ENCODE data around the gene CHMP6.

DNA sequence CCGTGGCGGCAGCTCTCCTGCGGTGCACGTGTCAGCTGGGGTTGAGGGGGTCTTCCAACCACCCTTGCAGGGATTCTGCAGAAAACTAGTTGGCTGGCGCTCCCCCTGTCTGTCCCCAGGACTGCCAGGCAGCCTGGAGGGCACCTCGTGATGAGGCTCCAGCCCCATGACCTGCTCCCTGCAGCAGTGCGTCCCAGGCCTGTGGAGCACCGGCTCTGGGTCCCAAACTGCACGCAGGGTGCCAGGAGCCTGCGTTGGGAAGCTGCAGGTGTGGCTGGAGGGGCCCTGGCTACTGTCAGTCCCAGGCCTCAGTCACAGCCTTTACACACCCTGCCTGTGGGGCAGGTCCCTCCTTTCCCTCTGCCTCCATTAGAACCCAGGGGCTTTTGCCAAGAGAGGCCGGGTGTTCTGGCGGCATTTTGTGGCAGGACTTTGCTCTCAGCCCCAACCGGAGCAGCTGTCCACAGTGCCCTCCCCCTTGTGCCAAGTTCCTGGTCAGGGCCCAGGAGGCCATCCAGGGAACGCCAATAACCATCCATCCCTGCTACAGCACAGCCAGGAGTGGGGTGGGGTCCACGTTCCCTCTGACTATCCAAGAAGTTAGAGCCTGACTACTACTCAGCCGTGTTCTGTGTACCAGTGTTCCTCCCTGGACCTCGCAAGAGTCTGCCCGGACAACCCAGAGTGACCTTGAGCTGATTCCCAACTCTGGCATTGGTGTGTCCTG lies 9.2 kb downstream of the CHMP6 start:
- no peak for TF ChIP-seq ZFX (IDR thresholded peaks at IDR 0.05; ENCODE audit: borderline replicate concordance)
- TF ChIP-seq, protein P1, sequence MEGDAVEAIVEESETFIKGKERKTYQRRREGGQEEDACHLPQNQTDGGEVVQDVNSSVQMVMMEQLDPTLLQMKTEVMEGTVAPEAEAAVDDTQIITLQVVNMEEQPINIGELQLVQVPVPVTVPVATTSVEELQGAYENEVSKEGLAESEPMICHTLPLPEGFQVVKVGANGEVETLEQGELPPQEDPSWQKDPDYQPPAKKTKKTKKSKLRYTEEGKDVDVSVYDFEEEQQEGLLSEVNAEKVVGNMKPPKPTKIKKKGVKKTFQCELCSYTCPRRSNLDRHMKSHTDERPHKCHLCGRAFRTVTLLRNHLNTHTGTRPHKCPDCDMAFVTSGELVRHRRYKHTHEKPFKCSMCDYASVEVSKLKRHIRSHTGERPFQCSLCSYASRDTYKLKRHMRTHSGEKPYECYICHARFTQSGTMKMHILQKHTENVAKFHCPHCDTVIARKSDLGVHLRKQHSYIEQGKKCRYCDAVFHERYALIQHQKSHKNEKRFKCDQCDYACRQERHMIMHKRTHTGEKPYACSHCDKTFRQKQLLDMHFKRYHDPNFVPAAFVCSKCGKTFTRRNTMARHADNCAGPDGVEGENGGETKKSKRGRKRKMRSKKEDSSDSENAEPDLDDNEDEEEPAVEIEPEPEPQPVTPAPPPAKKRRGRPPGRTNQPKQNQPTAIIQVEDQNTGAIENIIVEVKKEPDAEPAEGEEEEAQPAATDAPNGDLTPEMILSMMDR (IDR thresholded peaks at IDR 0.05), result no peak

Data from 22Rv1 (cell line).